ENCODE measurements around the gene TCP1.
"Not testable (repeated sequence)": the region's sequence is repeated elsewhere in the genome, so short reads cannot be mapped to it uniquely, and the experiment has no call there.

DNA sequence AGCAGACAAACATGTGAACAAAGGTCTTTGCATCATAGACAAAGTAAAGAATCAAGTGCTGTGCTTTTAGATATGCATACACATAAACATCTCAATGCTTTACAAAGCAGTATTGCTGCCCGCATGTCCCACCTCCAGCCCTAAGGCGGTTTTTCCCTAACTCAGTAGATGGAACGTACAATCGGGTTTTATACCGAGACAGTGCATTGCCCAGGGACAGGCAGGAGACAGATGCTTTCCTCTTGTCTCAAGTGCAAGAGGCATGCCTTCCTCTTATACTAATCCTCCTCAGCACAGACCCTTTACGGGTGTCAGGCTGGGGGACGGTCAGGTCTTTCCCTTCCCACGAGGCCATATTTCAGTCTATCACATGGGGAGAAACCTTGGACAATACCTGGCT, 5.6 kb upstream of the TCP1 start:
- TF ChIP-seq EP300, CTCF, POLR2A, POLR2AphosphoS5 (IDR thresholded peaks at IDR 0.05): not testable (repeated sequence)
